NB4 (cell line): ENCODE data around the gene CRADD.

ENCODE experiments used
- DNase-seq: peaks from one replicate; pipeline ENCODE4 v3.0.0; 2010; ENCODE audit warnings: low read depth
- H3K4me3 ChIP-seq: one replicate; pipeline ENCODE4 v1.5.1; 2011; ENCODE audit warnings: mild to moderate bottlenecking, low read depth, low read length, moderate library complexity
- MYC ChIP-seq: IDR thresholded peaks from 2 replicates; pipeline ENCODE4 v1.6.1; 2011; ENCODE audit warnings: low read depth, low read length
- POLR2A ChIP-seq: IDR thresholded peaks from 2 replicates; pipeline ENCODE4 v1.6.1; 2011; ENCODE audit warnings: mild to moderate bottlenecking; ENCODE audit not compliant: insufficient read length; ENCODE audit errors: extremely low read depth
- TF ChIP-seq, protein P1 (sequence below): IDR thresholded peaks from one replicate; pipeline ENCODE4 v1.5.1; 2012; ENCODE audit warnings: low read depth, low read length
- TF ChIP-seq, protein P2 (sequence below): IDR thresholded peaks from 2 replicates; pipeline ENCODE4 v1.6.1; 2011; ENCODE audit warnings: low read depth, low read length

CRADD gene

DNA sequence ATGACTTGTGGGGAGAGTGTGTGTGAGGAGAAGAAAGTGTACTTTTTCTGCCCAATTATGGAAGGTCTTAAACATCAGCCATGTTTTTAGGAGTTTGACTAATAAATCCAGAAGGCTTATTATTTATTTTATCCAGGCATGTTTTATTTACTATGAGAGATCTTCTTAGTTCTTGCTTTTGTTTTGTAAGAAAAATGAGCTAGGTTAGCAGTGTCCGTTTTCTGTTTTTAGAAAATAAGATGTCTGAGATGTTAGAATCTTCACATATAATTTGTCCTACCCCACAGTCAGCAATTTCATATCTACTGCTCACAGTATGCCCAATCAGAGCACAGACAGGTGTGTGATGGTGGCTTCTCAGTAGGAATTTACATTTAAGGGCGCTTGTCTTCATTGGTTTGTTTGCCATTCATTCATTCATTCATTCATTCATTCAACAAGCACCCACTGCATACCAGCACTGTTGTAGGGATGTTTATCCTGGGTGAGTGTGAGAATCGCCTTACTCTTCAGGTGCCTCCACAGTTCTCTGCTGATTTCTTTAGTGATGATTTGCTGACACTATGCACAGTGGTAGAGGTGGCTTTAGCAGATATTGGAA is 83.2 kb downstream of the CRADD start:
- no peak for DNase-seq
- TF ChIP-seq, protein P1, sequence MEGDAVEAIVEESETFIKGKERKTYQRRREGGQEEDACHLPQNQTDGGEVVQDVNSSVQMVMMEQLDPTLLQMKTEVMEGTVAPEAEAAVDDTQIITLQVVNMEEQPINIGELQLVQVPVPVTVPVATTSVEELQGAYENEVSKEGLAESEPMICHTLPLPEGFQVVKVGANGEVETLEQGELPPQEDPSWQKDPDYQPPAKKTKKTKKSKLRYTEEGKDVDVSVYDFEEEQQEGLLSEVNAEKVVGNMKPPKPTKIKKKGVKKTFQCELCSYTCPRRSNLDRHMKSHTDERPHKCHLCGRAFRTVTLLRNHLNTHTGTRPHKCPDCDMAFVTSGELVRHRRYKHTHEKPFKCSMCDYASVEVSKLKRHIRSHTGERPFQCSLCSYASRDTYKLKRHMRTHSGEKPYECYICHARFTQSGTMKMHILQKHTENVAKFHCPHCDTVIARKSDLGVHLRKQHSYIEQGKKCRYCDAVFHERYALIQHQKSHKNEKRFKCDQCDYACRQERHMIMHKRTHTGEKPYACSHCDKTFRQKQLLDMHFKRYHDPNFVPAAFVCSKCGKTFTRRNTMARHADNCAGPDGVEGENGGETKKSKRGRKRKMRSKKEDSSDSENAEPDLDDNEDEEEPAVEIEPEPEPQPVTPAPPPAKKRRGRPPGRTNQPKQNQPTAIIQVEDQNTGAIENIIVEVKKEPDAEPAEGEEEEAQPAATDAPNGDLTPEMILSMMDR, result no peak
- TF ChIP-seq POLR2A, result no peak
- no peak for TF ChIP-seq MYC
- TF ChIP-seq, protein P2, sequence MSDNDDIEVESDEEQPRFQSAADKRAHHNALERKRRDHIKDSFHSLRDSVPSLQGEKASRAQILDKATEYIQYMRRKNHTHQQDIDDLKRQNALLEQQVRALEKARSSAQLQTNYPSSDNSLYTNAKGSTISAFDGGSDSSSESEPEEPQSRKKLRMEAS, result no peak
- H3K4me3 ChIP-seq, result no peak overlapping the region

DNA sequence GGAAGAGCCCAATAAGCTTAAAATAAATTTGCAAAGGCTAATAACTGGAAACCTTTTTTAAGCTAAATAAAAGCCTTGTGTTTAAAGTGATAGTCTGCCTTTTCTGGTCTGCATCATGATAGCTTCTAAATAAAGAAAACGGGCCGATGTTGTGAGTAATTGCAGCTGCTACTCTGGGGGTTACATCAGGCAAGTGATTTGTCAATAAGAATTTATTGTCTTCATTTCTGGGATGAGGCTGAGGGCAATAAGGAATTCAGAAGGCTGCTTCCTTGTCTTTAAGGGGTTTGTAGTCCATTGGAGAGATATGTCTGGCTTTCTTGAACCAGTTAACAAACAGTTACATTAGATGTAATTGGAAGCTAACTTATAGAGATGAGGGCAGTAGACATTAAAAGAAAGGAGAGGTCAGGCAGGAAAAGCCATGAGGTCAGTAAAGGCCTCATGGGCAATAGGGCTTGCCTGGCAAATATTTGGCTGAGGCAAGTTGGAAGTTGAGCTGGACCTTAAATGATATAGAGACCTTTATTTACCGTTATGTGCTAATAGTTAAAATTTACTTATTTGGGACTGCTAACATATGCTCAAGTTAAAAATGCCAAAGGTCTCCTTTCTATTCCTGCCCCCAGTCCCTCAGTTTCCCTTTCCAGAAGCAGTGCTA is 85.0 kb downstream of the CRADD start:
- TF ChIP-seq MYC (no peak), POLR2A (no peak)
- TF ChIP-seq, protein P1, result no peak
- no peak overlapping the region for H3K4me3 ChIP-seq
- DNase-seq, result no peak

DNA sequence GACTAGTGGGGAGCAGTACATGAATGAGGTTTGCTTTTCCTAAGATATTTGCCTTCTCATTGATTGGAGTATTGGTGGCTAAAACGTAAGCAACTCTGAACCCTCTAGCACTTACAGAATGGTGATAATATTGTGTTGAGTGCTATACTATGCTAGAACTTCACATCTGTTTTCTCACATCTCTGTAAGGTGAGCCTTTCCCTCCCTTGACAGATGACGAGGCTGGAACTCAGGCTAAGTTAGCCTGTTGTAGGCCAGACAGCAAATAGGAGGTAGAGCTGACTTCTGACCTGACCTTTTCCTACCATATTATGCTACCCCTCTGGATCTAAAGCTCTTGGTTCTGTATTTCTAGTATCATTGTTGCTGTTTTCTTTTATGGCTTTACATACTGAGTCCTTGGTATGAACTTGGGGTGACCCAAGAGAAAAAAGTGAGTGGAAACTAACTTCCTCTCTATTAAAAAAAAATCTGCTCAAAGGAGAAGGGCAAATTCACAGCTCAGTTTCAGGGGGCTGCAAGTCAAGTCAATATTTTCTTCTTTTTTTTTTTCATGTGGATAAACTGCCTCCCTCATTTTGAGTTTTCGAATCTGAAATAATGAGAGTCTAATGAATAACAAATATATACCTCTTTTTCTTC is 85.9 kb downstream of the CRADD start:
- H3K4me3 ChIP-seq, result no peak overlapping the region
- no peak for DNase-seq
- TF ChIP-seq, protein P1, result no peak
- TF ChIP-seq, protein P2, result no peak
- TF ChIP-seq MYC (no peak), POLR2A (no peak)

DNA sequence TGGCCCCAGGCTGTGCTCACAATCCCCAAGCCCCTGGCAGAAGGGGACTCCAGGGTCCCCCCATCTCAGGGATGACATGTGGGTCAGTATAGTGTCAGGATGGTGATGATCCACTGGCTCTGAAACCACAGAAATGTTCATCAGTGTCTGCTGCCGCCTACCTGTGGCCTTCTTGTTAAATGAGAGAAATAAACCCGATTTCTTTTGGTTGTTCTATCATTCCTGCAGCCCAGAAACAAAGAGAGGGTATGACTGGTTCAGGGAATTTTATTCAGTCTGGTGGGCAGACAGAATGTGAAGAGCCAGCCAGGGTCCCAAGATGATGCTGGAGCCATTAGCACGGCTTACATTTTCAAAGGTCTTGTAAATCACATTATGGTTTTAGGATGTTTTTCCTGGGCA is 86.6 kb downstream of the CRADD start:
- TF ChIP-seq, protein P1, result no peak
- TF ChIP-seq, protein P2, result no peak
- TF ChIP-seq MYC (no peak), POLR2A (no peak)
- DNase-seq, result no peak
- no peak overlapping the region for H3K4me3 ChIP-seq

DNA sequence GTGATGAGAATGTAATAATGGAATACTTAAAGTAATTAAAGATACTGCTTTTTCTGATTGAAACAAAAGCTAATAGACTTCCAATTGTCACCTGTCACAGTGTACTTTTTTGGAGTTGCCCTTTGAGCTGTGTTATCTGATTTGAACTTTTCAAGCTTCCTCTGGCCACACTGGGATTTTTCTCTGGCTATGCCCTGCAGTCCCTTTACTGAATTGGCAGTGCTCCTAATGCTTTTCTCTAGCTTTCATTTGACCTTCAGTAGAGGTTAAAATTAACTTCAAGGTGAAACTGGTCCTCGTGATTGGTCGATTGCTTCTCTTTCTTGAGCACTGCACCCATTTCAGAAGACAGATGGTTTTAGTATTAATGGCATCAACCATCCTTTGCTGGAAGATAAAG is 89.2 kb downstream of the CRADD start:
- DNase-seq, result no peak
- H3K4me3 ChIP-seq, result no peak overlapping the region
- TF ChIP-seq POLR2A (no peak), MYC (no peak)
- TF ChIP-seq, protein P1, result no peak
- TF ChIP-seq, protein P2, result no peak
